GM23338 (cell line): ENCODE data around the gene ZNF653.

ENCODE experiments used
- CREB1 ChIP-seq: fragments of 250-450 bp; sonication (Bioruptor Pico); IDR thresholded peaks from 2 replicates; pipeline ENCODE4 v1.5.0; 2020; ENCODE audit warnings: low read depth, mild to moderate bottlenecking, moderate library complexity
- POLR2AphosphoS5 ChIP-seq: IDR thresholded peaks from 2 replicates; pipeline ENCODE4 v1.6.1; 2016; ENCODE audit warnings: antibody characterized with exemption, low read depth
- TF ChIP-seq, protein P1 (sequence below): IDR thresholded peaks from one replicate; pipeline ENCODE4 v1.6.1; 2018; ENCODE audit warnings: antibody characterized with exemption; ENCODE audit not compliant: unreplicated experiment

DNA sequence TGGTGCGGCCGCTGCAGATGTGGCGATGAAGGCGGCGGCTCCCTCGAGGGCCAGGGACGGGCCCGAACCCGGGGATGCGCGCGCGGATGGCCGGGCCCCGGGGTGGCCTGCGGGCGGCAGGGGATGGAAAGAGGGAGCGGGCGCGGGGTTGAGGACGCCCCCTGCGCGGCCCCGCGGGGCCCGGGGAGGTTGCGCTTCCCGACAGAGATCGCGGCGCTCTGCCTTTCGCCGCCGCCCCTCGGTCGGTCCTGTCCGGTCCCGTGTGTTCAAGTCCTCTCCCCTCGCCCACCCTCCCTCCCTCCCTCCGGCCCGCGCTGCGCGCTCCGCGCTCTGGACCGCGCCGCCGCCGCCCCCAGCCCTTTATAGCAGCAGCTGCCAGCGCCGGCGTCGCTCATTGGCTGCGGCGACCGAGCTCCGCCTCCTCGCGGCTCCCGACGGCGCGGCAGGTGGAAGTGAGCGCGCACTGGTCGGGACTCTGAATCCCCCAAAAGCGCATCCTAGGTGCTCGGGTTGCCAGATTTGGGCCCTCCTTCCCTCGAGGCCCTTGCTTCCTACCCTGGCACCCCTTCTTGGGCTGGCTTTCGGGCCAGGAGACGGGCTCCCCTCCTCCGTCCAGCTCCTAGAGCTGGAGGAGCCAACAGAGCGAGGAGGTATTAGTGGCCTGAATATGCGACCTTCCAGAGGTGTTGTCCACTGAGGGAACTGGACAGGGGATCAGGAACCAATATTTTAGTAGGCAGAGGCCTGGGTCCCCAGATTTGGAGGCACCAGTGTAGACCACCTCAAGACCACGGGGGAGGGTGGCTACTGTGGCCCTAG lies 24.7 kb downstream of the ZNF653 start, which contains the start of gene ELAVL3:
- TF ChIP-seq POLR2AphosphoS5, result peak; percentile 72
- TF ChIP-seq, protein P1, sequence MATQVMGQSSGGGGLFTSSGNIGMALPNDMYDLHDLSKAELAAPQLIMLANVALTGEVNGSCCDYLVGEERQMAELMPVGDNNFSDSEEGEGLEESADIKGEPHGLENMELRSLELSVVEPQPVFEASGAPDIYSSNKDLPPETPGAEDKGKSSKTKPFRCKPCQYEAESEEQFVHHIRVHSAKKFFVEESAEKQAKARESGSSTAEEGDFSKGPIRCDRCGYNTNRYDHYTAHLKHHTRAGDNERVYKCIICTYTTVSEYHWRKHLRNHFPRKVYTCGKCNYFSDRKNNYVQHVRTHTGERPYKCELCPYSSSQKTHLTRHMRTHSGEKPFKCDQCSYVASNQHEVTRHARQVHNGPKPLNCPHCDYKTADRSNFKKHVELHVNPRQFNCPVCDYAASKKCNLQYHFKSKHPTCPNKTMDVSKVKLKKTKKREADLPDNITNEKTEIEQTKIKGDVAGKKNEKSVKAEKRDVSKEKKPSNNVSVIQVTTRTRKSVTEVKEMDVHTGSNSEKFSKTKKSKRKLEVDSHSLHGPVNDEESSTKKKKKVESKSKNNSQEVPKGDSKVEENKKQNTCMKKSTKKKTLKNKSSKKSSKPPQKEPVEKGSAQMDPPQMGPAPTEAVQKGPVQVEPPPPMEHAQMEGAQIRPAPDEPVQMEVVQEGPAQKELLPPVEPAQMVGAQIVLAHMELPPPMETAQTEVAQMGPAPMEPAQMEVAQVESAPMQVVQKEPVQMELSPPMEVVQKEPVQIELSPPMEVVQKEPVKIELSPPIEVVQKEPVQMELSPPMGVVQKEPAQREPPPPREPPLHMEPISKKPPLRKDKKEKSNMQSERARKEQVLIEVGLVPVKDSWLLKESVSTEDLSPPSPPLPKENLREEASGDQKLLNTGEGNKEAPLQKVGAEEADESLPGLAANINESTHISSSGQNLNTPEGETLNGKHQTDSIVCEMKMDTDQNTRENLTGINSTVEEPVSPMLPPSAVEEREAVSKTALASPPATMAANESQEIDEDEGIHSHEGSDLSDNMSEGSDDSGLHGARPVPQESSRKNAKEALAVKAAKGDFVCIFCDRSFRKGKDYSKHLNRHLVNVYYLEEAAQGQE, result no peak
- TF ChIP-seq CREB1 (CRISPR knock-in tag), result no peak
